Endothelial cell (in vitro differentiated cells): ENCODE data around the gene CNIH3. TPM values are rescaled to one million over a fixed set of nuclear protein-coding genes. Genes with fewer than 3 reads are reported as not detected.

Source experiments
- DNase-seq: peaks from one replicate; pipeline ENCODE4 v3.0.0; 2021; ENCODE audit warnings: low spot score
- H3K27ac Mint-ChIP-seq: one replicate; pipeline ENCODE4 v1.8.0; 2021; ENCODE audit warnings: mixed read lengths, inconsistent platforms; ENCODE audit not compliant: unreplicated experiment
- H3K27me3 Mint-ChIP-seq: one replicate; pipeline ENCODE4 v1.8.0; 2021; ENCODE audit warnings: mild to moderate bottlenecking, moderate library complexity, mixed read lengths, inconsistent platforms; ENCODE audit not compliant: unreplicated experiment
- H3K36me3 Mint-ChIP-seq: one replicate; pipeline ENCODE4 v1.8.0; 2021; ENCODE audit warnings: mild to moderate bottlenecking, low read depth, mixed read lengths, inconsistent platforms; ENCODE audit not compliant: unreplicated experiment
- H3K4me1 Mint-ChIP-seq: one replicate; pipeline ENCODE4 v1.8.0; 2021; ENCODE audit warnings: mild to moderate bottlenecking, mixed read lengths, inconsistent platforms; ENCODE audit not compliant: unreplicated experiment
- H3K4me3 Mint-ChIP-seq: one replicate; pipeline ENCODE4 v1.8.0; 2021; ENCODE audit warnings: mild to moderate bottlenecking, mixed read lengths, inconsistent platforms; ENCODE audit not compliant: unreplicated experiment
- H3K9me3 Mint-ChIP-seq: one replicate; pipeline ENCODE4 v1.8.0; 2021; ENCODE audit warnings: mixed read lengths, inconsistent platforms; ENCODE audit not compliant: unreplicated experiment
- CTCF ChIP-seq: fragments of 200-600 bp; sonication (generic); IDR thresholded peaks from one replicate; pipeline ENCODE4 v1.5.0; 2021; ENCODE audit warnings: antibody characterized with exemption; ENCODE audit not compliant: unreplicated experiment
- total RNA-seq: library from RNA; stranded (reverse); fragmentation: NEBNext Ultra II Directional; extraction: Animal tissue kit (Norgen Biotek cat#: 25700); gene quantifications from one replicate; pipeline ENCODE4 v1.2.1, GENCODE V29; 2021; ENCODE audit not compliant: unreplicated experiment

CNIH3 gene
- total RNA-seq, 1 donor from 2014 or later: 4.7 TPM

- no peak for TF ChIP-seq CTCF
- no peak overlapping the region for H3K4me3 Mint-ChIP-seq
- H3K27me3 Mint-ChIP-seq: peaks cover 26% of the 10 kb centered on the region
- no peak for DNase-seq
- H3K36me3 Mint-ChIP-seq: peaks cover 3% of the 10 kb centered on the region
- peaks cover 22% of the 10 kb centered on the region for H3K4me1 Mint-ChIP-seq
- peaks cover 7% of the 10 kb centered on the region for H3K9me3 Mint-ChIP-seq
- H3K27ac Mint-ChIP-seq: peak overlapping the region; percentile 27
Measured at GRCh38 chr1:224621813-224622682, 5.9 kb downstream of the CNIH3 start.

GRCh38 chr1:224622831-224623230, 6.7 kb downstream of the CNIH3 start:
- DNase-seq: no peak
- Mint-ChIP-seq H3K27me3 (peaks cover 21% of the 10 kb centered on the region), H3K27ac (no peak overlapping the region), H3K36me3 (peaks cover 3% of the 10 kb centered on the region), H3K9me3 (peaks cover 7% of the 10 kb centered on the region), H3K4me1 (peaks cover 19% of the 10 kb centered on the region), H3K4me3 (no peak overlapping the region)
- TF ChIP-seq CTCF: no peak

GRCh38 chr1:224623310-224623714, 7.2 kb downstream of the CNIH3 start:
- Mint-ChIP-seq H3K4me1 (peaks cover 19% of the 10 kb centered on the region), H3K36me3 (peaks cover 3% of the 10 kb centered on the region), H3K9me3 (peaks cover 7% of the 10 kb centered on the region), H3K27ac (peak overlapping the region; percentile 92), H3K4me3 (no peak overlapping the region), H3K27me3 (peaks cover 18% of the 10 kb centered on the region)
- no peak for TF ChIP-seq CTCF
- DNase-seq: no peak

GRCh38 chr1:224623743-224624333, 7.7 kb downstream of the CNIH3 start:
- peaks cover 13% of the 10 kb centered on the region for H3K27me3 Mint-ChIP-seq
- H3K4me1 Mint-ChIP-seq: peaks cover 16% of the 10 kb centered on the region
- no peak overlapping the region for H3K4me3 Mint-ChIP-seq
- peak; percentile 27 for DNase-seq
- TF ChIP-seq CTCF: no peak
- peaks cover 7% of the 10 kb centered on the region for H3K9me3 Mint-ChIP-seq
- H3K36me3 Mint-ChIP-seq: peaks cover 3% of the 10 kb centered on the region
- peak overlapping the region; percentile 92 for H3K27ac Mint-ChIP-seq

GRCh38 chr1:224624432-224624831, 8.3 kb downstream of the CNIH3 start:
- peaks cover 16% of the 10 kb centered on the region for H3K4me1 Mint-ChIP-seq
- H3K27me3 Mint-ChIP-seq: peaks cover 12% of the 10 kb centered on the region
- H3K27ac Mint-ChIP-seq: peak overlapping the region; percentile 92
- H3K4me3 Mint-ChIP-seq: no peak overlapping the region
- no peak for DNase-seq
- peaks cover 7% of the 10 kb centered on the region for H3K9me3 Mint-ChIP-seq
- TF ChIP-seq CTCF: no peak
- H3K36me3 Mint-ChIP-seq: peaks cover 3% of the 10 kb centered on the region
